A549 treated with CORT108297 at 1 μM for 4 hours (cell line): ENCODE data around the gene CXCL11. TPM values are rescaled to one million over a fixed set of nuclear protein-coding genes. Genes with fewer than 3 reads are reported as not detected.

Experiments used
- total RNA-seq: library from RNA; stranded (reverse); fragments of 200-300 nt; extraction: Qiagen RNA extraction; gene quantifications from 5 replicates; pipeline ENCODE4 v1.2.3, GENCODE V29; 2022

CXCL11 gene
- 0.09 to 0.51 TPM (median 0.18 TPM) in 5 replicates for total RNA-seq

DNA sequence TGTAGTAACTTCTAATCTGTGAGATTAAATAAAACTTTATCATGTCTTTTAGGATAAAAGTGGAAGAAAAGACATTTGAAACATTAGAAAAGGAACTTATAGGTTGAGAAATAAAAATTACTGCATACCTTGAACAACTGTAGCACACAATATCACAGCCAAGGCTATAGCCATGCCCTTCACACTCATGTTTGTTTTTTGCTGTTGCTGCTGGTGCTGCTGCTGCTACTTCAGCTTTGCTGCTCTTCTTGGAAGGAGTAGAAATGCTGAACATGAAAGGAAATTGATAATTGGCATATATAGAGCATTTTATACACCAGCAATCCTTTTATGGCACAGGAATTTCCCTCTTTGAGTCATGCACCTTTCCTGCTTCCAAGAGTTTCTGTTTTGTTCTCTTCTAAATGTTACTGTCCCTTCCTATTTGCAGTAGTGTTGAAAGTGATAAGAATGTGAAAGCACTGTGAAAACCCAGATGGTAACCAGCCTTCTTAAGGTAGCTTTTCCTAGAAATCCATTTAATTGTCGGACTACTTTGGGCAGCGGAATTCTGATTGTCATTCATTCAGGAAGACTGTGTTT is at the start of gene CXCL11:
CXCL11 (minus strand) TSS at position 272 of the 582 bp plus-strand sequence; CDS start at position 189, 83 bp downstream.

DNA sequence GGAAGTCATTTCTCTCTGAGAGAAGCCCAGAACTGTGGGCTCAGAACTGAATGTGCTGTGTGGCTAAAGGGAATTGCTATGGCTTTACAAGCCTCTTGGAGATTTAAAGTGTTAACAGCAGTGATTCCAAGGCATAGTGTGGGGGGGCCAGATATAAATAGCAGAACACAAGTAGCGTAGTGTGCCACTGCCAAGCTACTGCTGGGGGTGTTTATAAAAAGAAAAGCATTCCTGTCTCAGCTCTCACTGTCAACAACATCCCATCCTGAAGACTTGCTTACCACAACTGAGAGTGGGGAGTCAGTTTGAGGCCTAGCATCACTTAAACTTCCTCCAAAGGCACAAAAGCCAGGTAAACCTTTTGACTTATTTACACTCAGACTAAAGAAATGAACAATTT is 38.6 kb upstream of the CXCL11 start, which contains the start of gene ART3:
ART3 (plus strand) TSS at position 242 of the 400 bp plus-strand sequence. CDS start 1,181 bp downstream, outside the sequence.

DNA sequence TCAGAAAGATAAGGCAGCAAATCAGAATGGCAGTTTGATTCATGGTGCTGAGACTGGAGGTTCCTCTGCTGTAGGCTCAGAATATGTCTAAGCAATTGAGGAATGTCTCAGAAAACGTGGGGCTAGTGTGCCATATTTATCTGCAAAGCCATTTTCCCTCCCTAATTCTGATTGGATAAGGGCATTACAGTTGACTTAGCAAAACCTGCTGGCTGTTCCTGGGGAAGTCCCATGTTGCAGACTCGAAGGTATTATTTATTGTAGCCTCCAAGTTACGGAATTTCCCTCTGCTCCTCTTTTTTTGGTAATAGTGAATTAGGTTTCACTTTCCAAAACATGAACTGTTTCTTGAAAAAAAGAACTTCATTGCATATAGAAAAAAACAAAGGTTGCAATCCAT is 12.5 kb downstream of the CXCL11 start, which contains the start of gene CXCL10:
CXCL10 (minus strand) TSS at position 109 of the 400 bp plus-strand sequence; CDS start at position 43, 66 bp downstream.

DNA sequence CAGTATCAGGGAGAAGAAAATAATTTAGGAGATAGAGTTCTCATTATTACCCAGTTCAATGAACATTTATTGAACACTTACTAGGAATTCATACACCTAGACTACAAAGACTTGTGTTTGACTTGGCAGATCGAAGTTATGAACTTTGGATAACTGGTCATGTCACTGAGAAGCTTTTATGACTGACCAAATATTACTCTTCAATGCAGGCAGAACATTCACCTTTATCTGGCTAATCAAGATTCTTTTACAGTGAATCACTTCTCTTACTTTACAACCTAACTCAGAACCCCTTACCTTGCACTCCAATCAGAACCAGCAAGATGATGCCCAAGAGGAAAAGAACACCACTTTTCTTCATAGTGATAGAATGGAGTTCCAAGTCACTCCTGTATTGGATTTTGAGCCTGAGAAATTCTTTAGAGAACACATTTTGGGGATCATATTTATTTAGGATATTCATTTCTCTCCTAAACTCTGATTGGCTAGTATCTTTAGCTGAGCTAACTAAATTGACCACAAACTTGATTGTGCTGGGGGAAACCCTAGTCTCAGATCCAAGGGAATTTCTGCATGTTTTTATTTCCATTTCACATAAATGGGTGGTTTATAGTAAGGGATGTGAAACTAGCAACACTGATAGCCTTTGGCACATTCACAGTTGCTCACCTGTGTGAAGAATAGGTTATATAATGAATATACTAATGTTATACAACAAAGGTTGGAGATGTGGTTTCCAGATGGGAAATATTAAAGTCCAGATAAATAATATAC is 28.6 kb downstream of the CXCL11 start, which contains the start of gene CXCL9:
CXCL9 (minus strand) TSS at position 421 of the 774 bp plus-strand sequence; CDS start at position 361, 60 bp downstream.

Other genes starting within 250 kb of the CXCL11 start
- gene PPEF2, start 133.6 kb downstream of the CXCL11 start, total RNA-seq: not detected in 5 replicates
- gene NAAA, start 95.1 kb downstream of the CXCL11 start, total RNA-seq: 23.3 to 26.0 TPM (median 24.3 TPM) in 5 replicates
- 13.4 to 19.1 TPM (median 14.7 TPM) in 5 replicates for gene SDAD1, start 45.1 kb downstream of the CXCL11 start, total RNA-seq
- gene CXCL9, start 28.6 kb downstream of the CXCL11 start, total RNA-seq: not detected in 5 replicates
- gene CXCL10, start 12.6 kb downstream of the CXCL11 start, total RNA-seq: 0.07 to 0.22 TPM (median 0.13 TPM) in 5 replicates
- gene ART3, start 38.6 kb upstream of the CXCL11 start, total RNA-seq: not detected in 5 replicates
- 25.0 to 45.5 TPM (median 26.7 TPM) in 5 replicates for gene NUP54, start 112.3 kb upstream of the CXCL11 start, total RNA-seq
- gene SCARB2, start 177.8 kb upstream of the CXCL11 start, total RNA-seq: 36.3 to 54.3 TPM (median 52.1 TPM) in 5 replicates
- gene FAM47E, start 215.7 kb upstream of the CXCL11 start, total RNA-seq: 0.12 to 0.22 TPM (median 0.18 TPM) in 5 replicates